DMS153 treated with DMSO at 0.1 percent for 48 hours (cell line): ENCODE data around the gene CISD3.

Experiments used
- DNase-seq: peaks from one replicate; lab custom pipeline; 2025; ENCODE audit not compliant: unreplicated experiment; lab: John Stamatoyannopoulos, UW

The CISD3 gene

DNA sequence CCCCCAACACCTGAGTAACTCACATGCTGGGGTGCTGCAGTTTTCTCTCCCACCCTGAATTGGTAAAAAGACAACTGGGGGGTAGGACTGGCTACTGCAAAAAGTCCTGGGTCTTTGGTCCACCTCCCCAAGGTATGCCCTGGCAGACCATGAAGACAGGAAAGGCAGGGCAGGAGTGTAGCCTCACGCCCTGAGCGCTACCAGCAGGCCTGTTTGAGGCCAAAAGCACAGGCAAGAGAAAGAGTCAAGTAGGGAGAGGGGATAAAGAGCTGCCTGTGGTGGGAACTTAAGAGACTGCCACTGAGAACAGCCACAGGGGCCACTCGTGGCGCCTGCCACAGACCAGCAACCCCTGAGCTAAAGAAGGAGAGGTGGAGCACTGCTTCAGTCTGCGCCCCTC lies 36.2 kb downstream of the CISD3 start:
- DNase-seq, result no peak

- DNase-seq, result no peak
Observed at GRCh38 chr17:38768417-38768816, 38.3 kb downstream of the CISD3 start.

DNA sequence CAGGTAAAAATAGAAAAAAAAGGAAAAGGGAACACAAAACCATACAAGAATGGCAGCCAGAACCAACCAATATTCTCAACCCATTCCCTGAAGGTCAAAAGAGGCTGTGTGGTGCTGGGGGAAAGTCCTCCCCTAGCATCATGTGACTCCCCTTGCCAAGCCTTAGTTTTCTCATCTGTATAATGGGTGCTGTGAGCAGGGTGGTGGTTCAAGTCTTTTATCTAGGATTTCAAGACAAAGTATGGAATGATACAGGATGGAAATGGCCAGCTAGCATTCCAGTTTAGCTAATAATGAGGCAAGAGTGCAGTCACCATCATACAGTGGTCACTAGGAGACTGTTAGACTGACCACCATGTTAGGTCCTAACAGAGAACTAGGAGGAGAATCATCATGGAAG lies 43.1 kb downstream of the CISD3 start:
- DNase-seq, result no peak

GRCh38 chr17:38777641-38778250 lies 47.6 kb downstream of the CISD3 start:
- DNase-seq, result no peak

DNA sequence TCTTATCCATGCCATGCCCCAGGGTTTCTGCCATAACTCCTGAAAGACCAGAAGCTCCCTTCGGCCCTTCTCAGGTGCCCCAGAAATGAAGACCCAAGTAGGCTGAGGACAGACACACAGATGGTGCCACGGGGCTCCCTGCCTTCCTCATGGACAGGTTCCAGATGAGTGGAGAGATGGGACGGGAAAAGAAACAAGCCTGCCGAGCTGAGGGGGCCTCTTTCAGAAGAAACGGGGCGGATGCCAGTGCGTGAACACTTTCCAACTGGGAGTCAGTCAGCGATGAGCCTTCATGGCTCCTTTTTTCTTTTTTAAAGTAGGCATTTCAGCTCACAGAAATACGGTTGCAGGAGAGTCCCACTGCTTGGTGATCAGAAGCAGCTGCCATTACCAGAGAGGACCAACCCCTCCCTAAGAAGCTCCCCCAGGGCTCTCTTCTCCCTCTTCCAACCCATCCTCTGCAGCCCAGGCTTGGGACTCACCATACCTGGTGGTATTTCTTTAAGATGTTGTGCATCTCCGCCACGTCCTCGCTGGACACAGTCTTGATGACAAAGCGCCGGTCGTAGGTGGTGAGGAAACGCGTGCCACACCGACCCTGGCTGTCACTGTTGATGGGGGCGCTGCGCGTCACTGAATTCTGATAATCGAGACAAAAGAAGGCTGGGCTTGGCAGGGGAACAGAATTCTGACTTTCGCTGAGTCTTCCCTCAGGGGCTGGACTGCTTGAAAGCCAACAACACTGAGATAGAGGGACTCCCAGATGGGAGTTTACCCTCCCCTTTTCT lies 50.0 kb downstream of the CISD3 start:
- DNase-seq, result no peak

- DNase-seq, result no peak
Observed at GRCh38 chr17:38783227-38783626, 53.1 kb downstream of the CISD3 start.
